ENCODE data around the gene MSI2. TPM values are rescaled to one million over a fixed set of nuclear protein-coding genes. Genes with fewer than 3 reads are reported as not detected.

Gene MSI2
- total and polyA plus RNA-seq, 2 experiments from 2014 or later, result 18.9 to 41.8 TPM

DNA sequence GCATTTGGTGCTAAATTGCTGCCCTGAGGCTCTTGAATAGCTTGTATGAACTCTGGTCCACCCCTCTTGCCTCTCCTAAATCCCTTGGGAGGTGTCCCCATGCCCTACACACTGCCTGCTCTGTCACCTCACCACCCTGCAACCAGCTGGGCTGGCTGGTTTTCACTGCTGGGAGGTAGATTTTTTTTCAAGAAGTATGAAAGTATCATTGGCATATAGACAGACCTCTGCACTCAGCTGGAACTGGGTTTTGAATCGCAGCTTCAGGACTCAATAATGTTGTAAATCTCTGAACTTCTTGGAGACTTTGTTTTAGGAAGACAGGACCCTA, 184.9 kb downstream of the MSI2 start (continued):
- TF ChIP-seq, protein P1, sequence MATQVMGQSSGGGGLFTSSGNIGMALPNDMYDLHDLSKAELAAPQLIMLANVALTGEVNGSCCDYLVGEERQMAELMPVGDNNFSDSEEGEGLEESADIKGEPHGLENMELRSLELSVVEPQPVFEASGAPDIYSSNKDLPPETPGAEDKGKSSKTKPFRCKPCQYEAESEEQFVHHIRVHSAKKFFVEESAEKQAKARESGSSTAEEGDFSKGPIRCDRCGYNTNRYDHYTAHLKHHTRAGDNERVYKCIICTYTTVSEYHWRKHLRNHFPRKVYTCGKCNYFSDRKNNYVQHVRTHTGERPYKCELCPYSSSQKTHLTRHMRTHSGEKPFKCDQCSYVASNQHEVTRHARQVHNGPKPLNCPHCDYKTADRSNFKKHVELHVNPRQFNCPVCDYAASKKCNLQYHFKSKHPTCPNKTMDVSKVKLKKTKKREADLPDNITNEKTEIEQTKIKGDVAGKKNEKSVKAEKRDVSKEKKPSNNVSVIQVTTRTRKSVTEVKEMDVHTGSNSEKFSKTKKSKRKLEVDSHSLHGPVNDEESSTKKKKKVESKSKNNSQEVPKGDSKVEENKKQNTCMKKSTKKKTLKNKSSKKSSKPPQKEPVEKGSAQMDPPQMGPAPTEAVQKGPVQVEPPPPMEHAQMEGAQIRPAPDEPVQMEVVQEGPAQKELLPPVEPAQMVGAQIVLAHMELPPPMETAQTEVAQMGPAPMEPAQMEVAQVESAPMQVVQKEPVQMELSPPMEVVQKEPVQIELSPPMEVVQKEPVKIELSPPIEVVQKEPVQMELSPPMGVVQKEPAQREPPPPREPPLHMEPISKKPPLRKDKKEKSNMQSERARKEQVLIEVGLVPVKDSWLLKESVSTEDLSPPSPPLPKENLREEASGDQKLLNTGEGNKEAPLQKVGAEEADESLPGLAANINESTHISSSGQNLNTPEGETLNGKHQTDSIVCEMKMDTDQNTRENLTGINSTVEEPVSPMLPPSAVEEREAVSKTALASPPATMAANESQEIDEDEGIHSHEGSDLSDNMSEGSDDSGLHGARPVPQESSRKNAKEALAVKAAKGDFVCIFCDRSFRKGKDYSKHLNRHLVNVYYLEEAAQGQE (IDR thresholded peaks at IDR 0.05; ENCODE audit: unreplicated experiment), result no peak

DNA sequence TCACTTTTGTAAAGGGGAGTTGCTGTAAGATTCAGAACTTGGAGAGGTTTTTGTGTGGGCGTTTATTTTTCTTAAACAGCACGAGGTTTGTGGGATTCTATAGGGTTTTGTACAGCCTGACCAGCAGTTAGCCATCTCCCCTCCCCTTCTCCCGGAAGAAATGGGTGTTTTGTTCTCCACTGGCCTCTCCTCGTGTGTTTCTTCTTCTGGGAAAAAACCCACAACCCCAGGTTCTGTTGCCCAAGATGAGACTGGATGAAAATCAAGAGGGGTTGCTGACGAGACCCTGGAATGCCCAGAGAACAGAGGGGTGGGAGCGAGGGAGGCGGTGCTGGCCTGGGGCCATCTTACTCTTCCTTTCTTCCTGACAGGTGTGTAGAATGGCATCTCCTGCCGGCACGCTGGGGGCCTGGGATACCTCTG, 186.1 kb downstream of the MSI2 start:
- Mint-ChIP-seq H3K9me3 (no peaks in the 10 kb centered on the region; the same call in 2 of the 3 replicates), H3K27ac (no peak overlapping the region), H3K4me3 (no peak overlapping the region), H3K36me3 (ENCODE audit: low read depth) (no peaks in the 10 kb centered on the region), H3K27me3 (ENCODE audit: insufficient read depth, low read depth, poor library complexity) (peaks cover 3% of the 10 kb centered on the region), H3K4me1 (peaks cover 53% of the 10 kb centered on the region)
- Histone ChIP-seq H4K20me1 (replicated peaks; ENCODE audit: insufficient read depth) (no peaks in the 10 kb centered on the region; the same call in 1 of the 2 replicates), H3K4me1 (ENCODE audit: insufficient read depth) (peaks cover 32% of the 10 kb centered on the region), H3K4me3 (no peak overlapping the region), H2AFZ (no peak overlapping the region), H3F3A (replicated peaks; ENCODE audit: low read depth) (no peaks in the 10 kb centered on the region), H3K79me2 (replicated peaks; ENCODE audit: insufficient read depth) (no peaks in the 10 kb centered on the region; the same call in 1 of the 2 replicates), H3K9me2 (ENCODE audit: insufficient read depth) (no peaks in the 10 kb centered on the region), H3K4me2 (no peak overlapping the region), H3K36me3 (ENCODE audit: insufficient read depth) (no peaks in the 10 kb centered on the region), H3K27me3 (ENCODE audit: insufficient read depth) (no peaks in the 10 kb centered on the region), H3K27ac (ENCODE audit: low read depth) (no peak overlapping the region)
- ATAC-seq (no peak), DNase-seq (ENCODE audit: low spot score) (no peak)
- TF ChIP-seq POLR2AphosphoS5 (IDR thresholded peaks at IDR 0.05; ENCODE audit: low read depth) (no peak), EZH2phosphoT487 (IDR thresholded peaks at IDR 0.05; ENCODE audit: unreplicated experiment) (no peak), NANOG (IDR thresholded peaks at IDR 0.05; ENCODE audit: borderline replicate concordance) (no peak), EZH2 (IDR thresholded peaks at IDR 0.05; ENCODE audit: low read depth, unreplicated experiment) (no peak), ZNF114 (CRISPR knock-in tag; IDR thresholded peaks at IDR 0.05) (no peak), STAT1 (IDR thresholded peaks at IDR 0.05; ENCODE audit: unreplicated experiment) (no peak)
- TF ChIP-seq, protein P2, sequence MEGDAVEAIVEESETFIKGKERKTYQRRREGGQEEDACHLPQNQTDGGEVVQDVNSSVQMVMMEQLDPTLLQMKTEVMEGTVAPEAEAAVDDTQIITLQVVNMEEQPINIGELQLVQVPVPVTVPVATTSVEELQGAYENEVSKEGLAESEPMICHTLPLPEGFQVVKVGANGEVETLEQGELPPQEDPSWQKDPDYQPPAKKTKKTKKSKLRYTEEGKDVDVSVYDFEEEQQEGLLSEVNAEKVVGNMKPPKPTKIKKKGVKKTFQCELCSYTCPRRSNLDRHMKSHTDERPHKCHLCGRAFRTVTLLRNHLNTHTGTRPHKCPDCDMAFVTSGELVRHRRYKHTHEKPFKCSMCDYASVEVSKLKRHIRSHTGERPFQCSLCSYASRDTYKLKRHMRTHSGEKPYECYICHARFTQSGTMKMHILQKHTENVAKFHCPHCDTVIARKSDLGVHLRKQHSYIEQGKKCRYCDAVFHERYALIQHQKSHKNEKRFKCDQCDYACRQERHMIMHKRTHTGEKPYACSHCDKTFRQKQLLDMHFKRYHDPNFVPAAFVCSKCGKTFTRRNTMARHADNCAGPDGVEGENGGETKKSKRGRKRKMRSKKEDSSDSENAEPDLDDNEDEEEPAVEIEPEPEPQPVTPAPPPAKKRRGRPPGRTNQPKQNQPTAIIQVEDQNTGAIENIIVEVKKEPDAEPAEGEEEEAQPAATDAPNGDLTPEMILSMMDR (conservative IDR thresholded peaks at IDR 0.05; ENCODE audit: low read depth in 2 of 2), result no peak
- TF ChIP-seq, protein P3, sequence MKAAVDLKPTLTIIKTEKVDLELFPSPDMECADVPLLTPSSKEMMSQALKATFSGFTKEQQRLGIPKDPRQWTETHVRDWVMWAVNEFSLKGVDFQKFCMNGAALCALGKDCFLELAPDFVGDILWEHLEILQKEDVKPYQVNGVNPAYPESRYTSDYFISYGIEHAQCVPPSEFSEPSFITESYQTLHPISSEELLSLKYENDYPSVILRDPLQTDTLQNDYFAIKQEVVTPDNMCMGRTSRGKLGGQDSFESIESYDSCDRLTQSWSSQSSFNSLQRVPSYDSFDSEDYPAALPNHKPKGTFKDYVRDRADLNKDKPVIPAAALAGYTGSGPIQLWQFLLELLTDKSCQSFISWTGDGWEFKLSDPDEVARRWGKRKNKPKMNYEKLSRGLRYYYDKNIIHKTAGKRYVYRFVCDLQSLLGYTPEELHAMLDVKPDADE (IDR thresholded peaks at IDR 0.05), result no peak
- TF ChIP-seq, protein P4, sequence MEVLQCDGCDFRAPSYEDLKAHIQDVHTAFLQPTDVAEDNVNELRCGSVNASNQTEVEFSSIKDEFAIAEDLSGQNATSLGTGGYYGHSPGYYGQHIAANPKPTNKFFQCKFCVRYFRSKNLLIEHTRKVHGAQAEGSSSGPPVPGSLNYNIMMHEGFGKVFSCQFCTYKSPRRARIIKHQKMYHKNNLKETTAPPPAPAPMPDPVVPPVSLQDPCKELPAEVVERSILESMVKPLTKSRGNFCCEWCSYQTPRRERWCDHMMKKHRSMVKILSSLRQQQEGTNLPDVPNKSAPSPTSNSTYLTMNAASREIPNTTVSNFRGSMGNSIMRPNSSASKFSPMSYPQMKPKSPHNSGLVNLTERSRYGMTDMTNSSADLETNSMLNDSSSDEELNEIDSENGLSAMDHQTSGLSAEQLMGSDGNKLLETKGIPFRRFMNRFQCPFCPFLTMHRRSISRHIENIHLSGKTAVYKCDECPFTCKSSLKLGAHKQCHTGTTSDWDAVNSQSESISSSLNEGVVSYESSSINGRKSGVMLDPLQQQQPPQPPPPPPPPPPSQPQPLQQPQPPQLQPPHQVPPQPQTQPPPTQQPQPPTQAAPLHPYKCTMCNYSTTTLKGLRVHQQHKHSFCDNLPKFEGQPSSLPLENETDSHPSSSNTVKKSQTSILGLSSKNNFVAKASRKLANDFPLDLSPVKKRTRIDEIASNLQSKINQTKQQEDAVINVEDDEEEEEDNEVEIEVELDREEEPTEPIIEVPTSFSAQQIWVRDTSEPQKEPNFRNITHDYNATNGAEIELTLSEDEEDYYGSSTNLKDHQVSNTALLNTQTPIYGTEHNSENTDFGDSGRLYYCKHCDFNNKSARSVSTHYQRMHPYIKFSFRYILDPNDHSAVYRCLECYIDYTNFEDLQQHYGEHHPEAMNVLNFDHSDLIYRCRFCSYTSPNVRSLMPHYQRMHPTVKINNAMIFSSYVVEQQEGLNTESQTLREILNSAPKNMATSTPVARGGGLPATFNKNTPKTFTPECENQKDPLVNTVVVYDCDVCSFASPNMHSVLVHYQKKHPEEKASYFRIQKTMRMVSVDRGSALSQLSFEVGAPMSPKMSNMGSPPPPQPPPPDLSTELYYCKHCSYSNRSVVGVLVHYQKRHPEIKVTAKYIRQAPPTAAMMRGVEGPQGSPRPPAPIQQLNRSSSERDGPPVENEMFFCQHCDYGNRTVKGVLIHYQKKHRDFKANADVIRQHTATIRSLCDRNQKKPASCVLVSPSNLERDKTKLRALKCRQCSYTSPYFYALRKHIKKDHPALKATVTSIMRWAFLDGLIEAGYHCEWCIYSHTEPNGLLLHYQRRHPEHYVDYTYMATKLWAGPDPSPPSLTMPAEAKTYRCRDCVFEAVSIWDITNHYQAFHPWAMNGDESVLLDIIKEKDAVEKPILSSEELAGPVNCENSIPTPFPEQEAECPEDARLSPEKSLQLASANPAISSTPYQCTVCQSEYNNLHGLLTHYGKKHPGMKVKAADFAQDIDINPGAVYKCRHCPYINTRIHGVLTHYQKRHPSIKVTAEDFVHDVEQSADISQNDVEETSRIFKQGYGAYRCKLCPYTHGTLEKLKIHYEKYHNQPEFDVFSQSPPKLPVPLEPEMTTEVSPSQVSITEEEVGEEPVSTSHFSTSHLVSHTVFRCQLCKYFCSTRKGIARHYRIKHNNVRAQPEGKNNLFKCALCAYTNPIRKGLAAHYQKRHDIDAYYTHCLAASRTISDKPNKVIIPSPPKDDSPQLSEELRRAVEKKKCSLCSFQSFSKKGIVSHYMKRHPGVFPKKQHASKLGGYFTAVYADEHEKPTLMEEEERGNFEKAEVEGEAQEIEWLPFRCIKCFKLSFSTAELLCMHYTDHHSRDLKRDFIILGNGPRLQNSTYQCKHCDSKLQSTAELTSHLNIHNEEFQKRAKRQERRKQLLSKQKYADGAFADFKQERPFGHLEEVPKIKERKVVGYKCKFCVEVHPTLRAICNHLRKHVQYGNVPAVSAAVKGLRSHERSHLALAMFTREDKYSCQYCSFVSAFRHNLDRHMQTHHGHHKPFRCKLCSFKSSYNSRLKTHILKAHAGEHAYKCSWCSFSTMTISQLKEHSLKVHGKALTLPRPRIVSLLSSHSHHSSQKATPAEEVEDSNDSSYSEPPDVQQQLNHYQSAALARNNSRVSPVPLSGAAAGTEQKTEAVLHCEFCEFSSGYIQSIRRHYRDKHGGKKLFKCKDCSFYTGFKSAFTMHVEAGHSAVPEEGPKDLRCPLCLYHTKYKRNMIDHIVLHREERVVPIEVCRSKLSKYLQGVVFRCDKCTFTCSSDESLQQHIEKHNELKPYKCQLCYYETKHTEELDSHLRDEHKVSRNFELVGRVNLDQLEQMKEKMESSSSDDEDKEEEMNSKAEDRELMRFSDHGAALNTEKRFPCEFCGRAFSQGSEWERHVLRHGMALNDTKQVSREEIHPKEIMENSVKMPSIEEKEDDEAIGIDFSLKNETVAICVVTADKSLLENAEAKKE (CRISPR knock-in tag; IDR thresholded peaks at IDR 0.05), result no peak

All from GM23338 (cell line).